NCI-H1092 (cell line): ENCODE measurements around the gene C1QTNF5.
A peak's percentile ranks its signal among the peaks of the same experiment; 100 is the strongest.

Experiments
- DNase-seq: peaks from one replicate; lab custom pipeline; 2025; lab: John Stamatoyannopoulos, UW

C1QTNF5 gene

GRCh38 chr11:119373059-119373920, 32.6 kb upstream of the C1QTNF5 start:
- no peak for DNase-seq

DNA sequence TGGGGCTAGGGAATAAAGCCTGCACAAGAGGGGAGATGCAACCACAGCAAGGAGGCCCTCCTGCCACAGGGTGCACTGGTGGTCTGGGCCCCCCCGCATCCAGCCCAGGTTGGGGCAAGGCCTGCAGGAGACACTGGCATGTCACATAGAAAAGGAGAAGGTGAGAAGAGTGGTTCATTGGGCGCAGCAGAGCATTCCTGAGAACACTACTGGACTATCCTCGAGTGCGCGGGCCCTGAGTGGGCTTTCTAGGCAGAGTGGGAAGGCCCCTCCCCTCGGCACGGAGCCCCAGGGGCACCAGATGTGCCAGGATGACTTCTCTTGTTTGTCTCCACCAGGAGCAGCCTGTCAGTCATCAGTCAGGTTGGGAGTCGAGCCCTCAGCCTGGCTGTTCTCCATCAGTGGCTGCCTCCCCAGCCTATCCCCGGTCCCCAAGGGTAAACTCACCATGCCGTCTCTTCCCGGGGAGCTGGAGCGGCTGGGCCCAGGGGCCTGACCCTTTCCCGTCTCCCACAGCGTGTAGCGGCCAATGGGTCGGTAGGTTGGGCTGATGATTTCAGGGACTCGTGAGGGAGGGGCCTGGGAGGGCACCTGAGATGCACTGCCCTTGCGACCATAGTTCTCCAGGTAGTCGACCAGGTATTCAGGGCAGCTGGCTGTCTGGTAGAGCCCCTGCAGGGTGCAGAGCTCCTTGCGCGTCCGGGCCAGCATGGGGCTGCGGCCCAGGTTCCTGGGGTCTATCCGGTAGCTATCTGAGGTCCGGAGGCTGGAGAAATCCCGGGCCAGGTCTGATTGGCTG, 31.8 kb upstream of the C1QTNF5 start:
- DNase-seq: no peak

DNA sequence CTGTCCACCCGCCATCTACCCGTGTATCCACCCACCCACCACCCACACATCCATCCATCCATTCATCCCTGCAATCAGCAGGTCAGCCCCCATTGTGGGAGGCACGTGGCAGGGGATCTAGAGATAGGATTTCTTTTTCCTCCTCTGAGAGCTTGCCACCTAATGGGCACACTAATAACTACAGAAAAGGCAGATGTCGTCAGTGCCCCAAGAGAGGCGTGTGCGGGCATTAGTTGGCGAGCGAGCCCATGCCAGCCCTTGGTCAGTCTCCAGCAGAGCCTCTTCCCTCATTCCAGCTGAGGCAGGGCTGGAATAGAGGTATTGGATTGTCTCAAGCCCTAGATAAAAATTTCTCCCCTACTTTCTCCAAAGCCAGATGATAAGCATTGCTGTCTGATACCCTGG, 31.1 kb upstream of the C1QTNF5 start:
- DNase-seq: peak; percentile 43

DNA sequence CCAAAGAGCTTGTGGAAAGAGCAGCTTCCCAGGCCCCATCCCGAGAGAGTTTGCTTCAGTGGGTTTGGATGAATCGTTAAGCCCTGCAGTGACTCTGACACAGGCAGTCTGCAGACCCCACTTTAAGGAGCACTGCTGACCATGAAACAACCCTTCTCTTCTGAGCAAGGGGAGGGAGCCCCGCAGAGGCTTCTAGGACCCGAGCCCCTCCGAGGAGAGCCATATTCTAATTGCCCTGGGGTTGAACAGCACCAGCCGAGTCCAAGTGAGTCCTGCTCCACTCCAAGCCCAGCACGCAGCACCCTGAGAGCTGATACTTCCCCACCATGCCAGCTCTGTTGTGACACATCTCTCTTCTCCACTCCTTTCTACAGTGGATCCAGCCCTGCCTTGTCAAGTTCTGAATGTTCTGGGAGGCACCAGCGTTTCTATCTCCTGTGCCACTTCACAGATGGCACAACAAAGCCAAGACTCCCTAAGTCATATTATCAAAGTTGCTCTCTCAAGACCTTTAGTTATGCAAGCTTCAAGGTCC, 30.5 kb upstream of the C1QTNF5 start:
- no peak for DNase-seq

DNA sequence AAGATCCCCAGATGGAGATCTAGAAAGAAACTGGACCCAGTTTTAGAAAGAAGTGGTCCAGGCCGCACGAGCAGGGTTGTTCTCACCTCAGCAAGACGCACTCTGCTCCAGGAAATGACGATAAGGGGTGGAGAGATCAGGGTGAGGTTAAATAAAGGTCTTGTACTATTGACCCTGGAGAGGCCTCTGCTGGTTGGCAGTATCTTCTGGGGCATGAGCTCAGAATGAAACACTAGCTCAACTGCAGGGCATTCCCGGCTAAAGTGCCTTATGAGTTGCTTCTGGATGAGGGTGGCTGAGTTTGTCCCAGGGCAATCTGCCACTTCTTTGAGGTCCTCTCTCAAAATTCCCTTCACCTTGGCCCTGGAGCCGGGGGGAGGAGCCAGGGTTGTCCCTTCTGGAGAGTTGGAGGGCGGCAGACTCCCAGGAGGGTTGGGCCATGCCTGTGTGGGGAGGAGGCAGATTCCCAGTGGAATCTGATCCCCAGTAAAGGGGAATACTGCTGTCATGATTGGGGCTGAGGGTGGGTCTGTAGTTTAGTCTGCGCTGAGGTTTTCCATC, 29.9 kb upstream of the C1QTNF5 start:
- DNase-seq: no peak

DNA sequence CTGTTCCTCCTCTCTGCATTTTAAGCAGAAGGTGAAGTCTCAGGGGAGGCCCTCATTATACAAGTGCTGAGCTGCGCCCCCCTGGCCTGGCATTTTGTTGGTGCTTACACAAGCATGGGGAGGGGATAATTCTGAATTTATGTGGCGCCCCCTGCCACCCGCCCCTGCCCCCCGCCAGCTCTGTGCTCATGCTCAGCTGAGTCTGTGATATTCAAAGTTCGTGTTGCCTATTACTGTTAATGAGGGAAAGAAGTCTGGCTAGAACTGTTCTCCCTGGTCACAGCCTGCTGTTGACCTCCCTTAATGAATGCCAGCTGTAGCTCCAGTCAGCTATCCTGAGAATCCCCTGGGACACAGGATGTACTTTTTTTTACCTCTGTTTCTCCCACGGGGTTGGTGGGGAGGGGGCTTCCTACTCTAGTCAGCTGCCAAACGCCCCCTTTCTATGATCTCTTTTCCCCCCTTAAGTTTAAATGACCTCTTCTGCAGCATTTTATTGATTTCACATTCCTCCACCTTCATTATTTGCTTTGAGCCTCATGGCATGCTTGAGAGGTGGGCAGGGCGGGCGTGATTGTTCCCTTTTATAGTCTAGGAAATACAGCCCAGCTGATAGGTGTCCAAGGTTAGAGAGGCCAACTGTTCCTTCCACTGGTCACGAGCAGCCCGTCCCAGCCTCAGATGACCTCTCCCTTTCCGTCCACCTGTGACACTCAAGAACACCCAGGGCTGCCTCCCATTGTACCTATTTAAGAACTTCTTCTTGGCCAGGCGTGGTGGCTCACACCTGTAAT, 28.6 kb upstream of the C1QTNF5 start:
- DNase-seq: no peak

DNA sequence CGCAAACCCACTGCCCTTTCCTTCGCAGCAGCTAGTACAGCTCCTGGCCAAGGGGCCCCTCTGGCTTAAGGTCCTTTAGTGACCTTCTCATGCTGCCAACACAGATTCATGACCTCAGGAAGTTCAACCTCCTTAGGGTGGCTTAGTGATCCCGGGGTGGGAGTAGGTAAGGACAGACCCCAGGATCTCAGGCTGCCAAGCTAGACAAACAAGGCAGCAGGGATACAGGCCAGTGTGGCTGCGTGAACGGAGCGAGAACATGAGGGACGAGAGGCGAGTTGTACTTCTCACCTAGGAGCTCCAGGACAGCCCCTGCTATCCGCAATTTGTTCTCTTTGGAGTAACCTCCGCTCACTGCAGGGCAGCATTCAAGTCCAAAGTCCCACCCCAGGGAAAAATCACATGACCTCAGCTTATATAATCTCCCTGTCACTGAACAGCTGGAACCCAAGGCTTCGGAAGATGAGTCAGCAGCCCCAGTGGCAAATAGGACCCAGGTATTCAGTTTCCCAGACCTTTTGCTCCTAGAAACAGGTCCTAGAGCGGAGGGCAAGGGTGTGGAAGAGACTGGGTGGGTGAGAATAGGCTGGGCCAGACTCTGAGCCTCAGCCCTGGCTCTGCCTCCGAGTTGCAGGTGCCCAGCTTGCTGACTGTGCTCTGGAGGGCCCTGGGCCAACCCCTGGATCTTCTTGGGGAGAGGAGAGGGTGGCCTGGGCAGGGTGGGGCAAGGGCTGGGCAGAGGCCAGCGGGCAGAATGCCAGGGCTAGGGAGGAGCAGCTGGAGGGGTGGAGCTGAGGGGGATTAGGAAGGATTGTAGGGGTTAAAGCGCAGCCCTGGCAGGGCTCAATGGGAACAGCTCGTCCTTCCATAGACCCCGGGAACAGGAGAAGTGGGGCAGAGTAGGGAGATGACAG, 27.7 kb upstream of the C1QTNF5 start:
- peak; percentile 81 for DNase-seq

DNA sequence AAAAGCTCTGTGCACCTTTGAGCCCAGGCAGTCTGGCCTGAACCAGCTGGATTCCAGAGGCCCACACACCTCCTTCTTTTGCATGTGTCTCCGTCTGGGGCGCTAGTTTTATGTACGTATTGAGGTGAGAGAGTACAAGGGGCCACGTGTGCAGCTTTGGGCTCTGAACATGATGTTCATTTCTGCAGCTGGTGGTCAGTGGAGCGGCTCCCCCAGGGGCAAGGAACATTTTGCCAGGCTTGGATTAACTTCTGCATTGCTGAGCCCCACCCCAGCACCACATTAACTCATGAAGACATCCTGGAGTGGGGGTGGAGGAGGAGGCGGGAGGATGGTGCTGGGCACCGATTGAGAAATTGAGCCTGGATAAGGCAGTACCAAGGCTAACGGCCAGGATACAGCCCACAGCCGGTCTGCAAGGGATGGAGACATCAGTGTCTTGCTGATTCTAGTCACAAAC, 27.0 kb upstream of the C1QTNF5 start:
- no peak for DNase-seq

GRCh38 chr11:119366690-119367620, 26.3 kb upstream of the C1QTNF5 start:
- no peak for DNase-seq

DNA sequence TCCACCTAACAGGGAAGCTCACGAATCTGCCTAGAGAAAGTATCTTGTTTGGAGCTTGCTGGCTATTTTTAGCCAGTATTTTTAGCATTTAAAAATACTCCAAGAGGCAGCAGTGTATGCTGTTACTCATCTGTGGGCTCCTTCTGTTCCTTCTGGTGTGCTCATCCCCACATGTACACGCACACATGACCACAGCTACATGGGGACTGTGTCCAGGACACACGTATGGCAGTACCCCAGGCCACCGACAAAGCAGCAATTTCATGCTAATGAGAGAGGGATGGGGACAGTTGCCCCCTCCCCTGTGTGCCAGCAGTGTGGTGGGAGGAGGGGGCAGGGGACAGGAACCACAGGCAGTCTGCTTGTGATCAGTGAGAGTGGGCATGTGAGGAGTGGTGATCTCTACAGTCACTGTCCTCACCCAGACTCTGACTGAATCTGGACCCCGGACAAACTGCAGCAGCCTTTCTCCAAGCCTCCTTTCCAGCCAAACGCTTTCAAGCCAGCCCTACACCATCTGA, 24.4 kb upstream of the C1QTNF5 start:
- no peak for DNase-seq

DNA sequence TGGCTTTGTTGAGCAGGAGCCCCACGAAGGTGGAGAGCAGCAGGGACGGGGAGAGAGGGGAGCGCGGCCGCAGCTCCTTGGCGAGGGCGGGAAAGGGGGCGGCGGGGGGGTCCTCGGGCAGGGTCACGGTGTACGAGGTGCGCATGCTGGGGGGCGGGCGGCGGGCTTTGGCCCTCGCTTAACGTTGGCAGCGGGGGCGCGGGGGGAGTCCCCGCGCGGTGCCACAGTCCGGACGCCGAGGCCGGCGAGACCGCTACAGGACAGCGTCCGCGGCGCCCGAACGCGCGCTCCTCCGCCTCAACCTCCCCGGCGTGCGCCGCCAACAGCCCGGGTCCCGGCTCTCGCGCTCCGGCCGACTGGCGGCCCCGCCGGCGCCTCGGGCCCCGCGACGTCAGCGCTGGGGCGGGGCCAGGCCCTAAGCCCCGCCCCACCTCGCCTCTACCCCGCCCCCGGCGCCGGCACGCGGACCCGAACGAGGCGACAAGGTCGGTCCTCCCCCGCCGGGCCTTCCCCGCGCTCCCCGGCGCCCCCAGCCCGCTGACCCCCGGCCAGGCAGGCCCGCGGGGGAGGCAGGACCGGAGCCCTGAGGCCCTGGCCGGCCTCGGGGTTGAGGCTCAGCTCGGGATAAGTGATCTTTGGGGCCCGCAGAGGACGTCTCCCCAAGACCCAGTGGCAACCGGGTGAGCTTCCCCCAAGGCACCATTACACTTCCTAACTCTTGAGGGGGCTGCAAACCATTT, 23.3 kb upstream of the C1QTNF5 start:
- DNase-seq: peak; percentile 33

GRCh38 chr11:119363081-119363850, 22.6 kb upstream of the C1QTNF5 start:
- no peak for DNase-seq

DNA sequence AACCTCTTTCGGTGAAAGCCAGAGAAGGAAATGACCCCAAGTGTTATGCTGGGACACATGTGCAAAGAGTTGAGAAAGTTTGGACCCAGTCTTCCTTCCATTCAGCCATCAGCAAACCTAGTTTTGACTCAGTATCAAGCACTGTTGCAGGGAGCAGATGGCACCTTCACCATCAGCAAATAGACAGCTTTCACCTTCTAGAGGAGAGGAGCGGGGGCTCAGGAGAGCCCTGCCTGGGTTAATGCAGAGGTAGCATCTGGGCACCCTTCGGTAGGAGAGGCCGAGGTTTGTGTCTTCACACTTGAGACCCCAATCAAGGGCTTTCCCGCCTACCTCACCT, 22.0 kb upstream of the C1QTNF5 start:
- no peak for DNase-seq

GRCh38 chr11:119361941-119362725, 21.4 kb upstream of the C1QTNF5 start:
- DNase-seq: no peak

DNA sequence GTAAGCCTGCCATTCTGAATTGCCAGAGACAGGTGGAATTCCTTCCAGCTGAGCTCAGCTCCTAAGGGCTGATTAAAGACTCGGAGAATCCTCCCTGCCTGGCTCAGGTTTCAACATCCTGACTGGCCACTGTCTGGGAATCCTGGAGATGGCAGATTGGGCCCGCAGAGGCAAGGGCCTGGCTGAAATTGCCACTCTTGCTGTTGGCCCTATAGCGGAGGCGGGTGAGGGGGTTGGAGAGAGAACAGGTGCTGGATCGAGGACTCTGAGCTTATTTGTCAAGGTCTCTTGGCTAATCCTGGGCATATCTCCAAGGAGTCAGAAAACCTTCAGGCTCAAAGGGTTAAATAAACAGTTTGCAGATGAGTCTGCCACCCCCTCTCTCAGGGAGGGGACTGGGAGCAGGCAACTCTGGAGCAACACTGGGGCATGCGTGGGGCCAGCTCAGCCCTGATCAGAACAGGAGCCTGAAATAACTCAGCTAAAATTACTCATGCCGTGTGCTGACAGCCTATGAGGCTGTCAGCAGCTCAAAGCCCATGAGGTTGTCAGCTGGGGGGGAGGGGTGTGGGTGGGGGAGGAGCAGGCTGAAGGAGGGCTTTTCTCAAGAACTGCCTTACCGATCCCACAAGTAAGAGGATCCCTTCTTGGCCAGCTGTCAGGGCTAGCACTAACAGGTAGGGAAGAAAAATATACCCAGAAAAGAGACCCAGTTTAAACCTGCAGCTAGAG, 20.5 kb upstream of the C1QTNF5 start:
- peak; percentile 30 for DNase-seq
